Chondrocyte (in vitro differentiated cells): ENCODE measurements around the gene S100P. TPM values are rescaled to one million over a fixed set of nuclear protein-coding genes. Genes with fewer than 3 reads are reported as not detected.

Source experiments
- DNase-seq: peaks from one replicate; pipeline ENCODE4 v3.0.0; 2021; ENCODE audit warnings: mixed read lengths, low spot score
- H3K27ac Mint-ChIP-seq: one replicate; pipeline ENCODE4 v1.8.0; 2021; ENCODE audit warnings: mild to moderate bottlenecking, moderate library complexity, mixed read lengths; ENCODE audit not compliant: unreplicated experiment
- H3K27me3 Mint-ChIP-seq: 2 replicates; pipeline ENCODE4 v1.8.0; 2021; ENCODE audit warnings: low read depth, mixed read lengths
- H3K36me3 Mint-ChIP-seq: 2 replicates; pipeline ENCODE4 v1.8.0; 2021; ENCODE audit warnings: low read depth, mixed read lengths
- H3K4me1 Mint-ChIP-seq: 2 replicates; pipeline ENCODE4 v1.8.0; 2021; ENCODE audit warnings: low read depth, mild to moderate bottlenecking, mixed read lengths
- H3K4me3 Mint-ChIP-seq: one replicate; pipeline ENCODE4 v1.8.0; 2021; ENCODE audit warnings: mild to moderate bottlenecking, moderate library complexity, mixed read lengths; ENCODE audit not compliant: unreplicated experiment
- H3K9me3 Mint-ChIP-seq: 2 replicates; pipeline ENCODE4 v1.8.0; 2021; ENCODE audit warnings: low read depth, mixed read lengths
- CTCF ChIP-seq: fragments of 200-600 bp; sonication (generic); IDR thresholded peaks from 2 replicates; pipeline ENCODE4 v1.5.0; 2021; ENCODE audit warnings: antibody characterized with exemption, mild to moderate bottlenecking, moderate library complexity
- total RNA-seq: library from RNA; stranded (reverse); gene quantifications from 3 replicates; pipeline ENCODE4 v1.2.1, GENCODE V29; 2021

S100P gene
- total RNA-seq, 1 donor from 2014 or later = 0.95 TPM

- Mint-ChIP-seq H3K27ac (peak overlapping the region; percentile 95), H3K9me3 (no peaks in the 10 kb centered on the region), H3K4me1 (peaks cover 31% of the 10 kb centered on the region), H3K36me3 (no peaks in the 10 kb centered on the region), H3K4me3 (peak overlapping the region; percentile 52), H3K27me3 (no peaks in the 10 kb centered on the region)
- peak; percentile 48 for TF ChIP-seq CTCF
- DNase-seq = peak; percentile 92
Observed at GRCh38 chr4:6688879-6689505, 4.7 kb upstream of the S100P start.

GRCh38 chr4:6689506-6689960 lies 4.1 kb upstream of the S100P start:
- Mint-ChIP-seq H3K4me1 (peaks cover 31% of the 10 kb centered on the region), H3K36me3 (no peaks in the 10 kb centered on the region), H3K27me3 (no peaks in the 10 kb centered on the region), H3K9me3 (no peaks in the 10 kb centered on the region), H3K4me3 (no peak overlapping the region), H3K27ac (peak overlapping the region; percentile 95)
- DNase-seq = no peak
- TF ChIP-seq CTCF = no peak

- Mint-ChIP-seq H3K27ac (no peak overlapping the region), H3K36me3 (no peaks in the 10 kb centered on the region), H3K4me1 (peaks cover 35% of the 10 kb centered on the region), H3K4me3 (no peak overlapping the region), H3K27me3 (no peaks in the 10 kb centered on the region), H3K9me3 (no peaks in the 10 kb centered on the region)
- no peak for TF ChIP-seq CTCF
- no peak for DNase-seq
Observed at GRCh38 chr4:6692379-6692778, 1.3 kb upstream of the S100P start.

GRCh38 chr4:6692806-6693205 lies 872 bp upstream of the S100P start:
- Mint-ChIP-seq H3K4me3 (no peak overlapping the region), H3K27me3 (no peaks in the 10 kb centered on the region), H3K27ac (peak overlapping the region; percentile 58), H3K4me1 (peaks cover 35% of the 10 kb centered on the region), H3K36me3 (no peaks in the 10 kb centered on the region), H3K9me3 (no peaks in the 10 kb centered on the region)
- no peak for DNase-seq
- TF ChIP-seq CTCF = no peak

- DNase-seq = no peak
- Mint-ChIP-seq H3K9me3 (no peaks in the 10 kb centered on the region), H3K27me3 (no peaks in the 10 kb centered on the region), H3K36me3 (no peaks in the 10 kb centered on the region), H3K4me1 (peaks cover 24% of the 10 kb centered on the region), H3K4me3 (no peak overlapping the region), H3K27ac (no peak overlapping the region)
- no peak for TF ChIP-seq CTCF
Observed at GRCh38 chr4:6694177-6694901, 661 bp downstream of the S100P start.
